GM12891 (cell line): ENCODE data around the gene CHMP1A.

Experiments used
- POLR2A ChIP-seq: IDR thresholded peaks from 2 replicates; pipeline ENCODE4 v1.6.1; 2011; ENCODE audit warnings: low read depth, low read length, control low read depth
- TAF1 ChIP-seq: IDR thresholded peaks from 2 replicates; pipeline ENCODE4 v1.6.1; 2011; ENCODE audit warnings: low read depth, low read length, control low read depth

DNA sequence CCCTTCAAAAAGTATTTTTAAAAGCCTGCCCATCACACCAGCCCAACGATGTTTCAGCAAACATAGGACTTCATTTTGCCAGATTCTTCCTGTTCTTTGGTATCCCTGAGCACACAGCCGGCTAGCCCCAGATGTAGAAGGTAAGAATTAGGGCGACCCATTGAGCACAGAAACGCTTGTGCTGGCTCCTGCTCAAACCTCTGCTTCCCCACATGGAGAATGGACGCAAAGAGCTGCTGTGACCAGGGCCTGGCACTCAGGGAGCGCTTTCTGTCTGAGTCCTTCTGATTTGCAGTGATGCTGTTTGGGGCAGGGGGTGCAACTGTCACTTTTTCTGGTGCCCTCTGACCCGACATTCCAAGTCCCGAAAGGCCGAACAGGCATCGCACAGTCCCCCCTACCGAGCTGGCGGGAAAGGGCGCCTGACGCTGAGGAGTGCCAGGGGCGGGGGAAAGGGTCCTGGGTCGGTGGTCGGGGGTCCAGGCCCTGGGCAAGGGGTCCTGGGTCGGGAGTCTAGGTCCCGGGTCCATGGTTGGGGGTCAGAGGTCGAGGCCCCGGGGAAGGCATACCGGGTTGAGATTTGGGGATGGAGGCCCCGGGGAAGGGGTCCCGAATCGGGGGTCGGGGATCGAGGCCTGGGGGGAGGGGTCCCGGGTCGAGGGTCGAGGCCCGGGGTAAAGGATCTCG is 930 bp downstream of the CHMP1A start:
- TF ChIP-seq POLR2A (no peak), TAF1 (no peak)
